Measurements from ENCODE around the gene COX5B. TPM values are rescaled to one million over a fixed set of nuclear protein-coding genes. Genes with fewer than 3 reads are reported as not detected.

The COX5B gene
- total and polyA plus RNA-seq, 9 of the 15 experiments (the other 6 are each of a cell fraction or from before 2014, with no cell fraction given), result 154 to 1,424 (median 487) TPM

GRCh38 chr2:97663962-97664635, 18.2 kb downstream of the COX5B start, which contains the start of gene ACTR1B (continued):
- TF ChIP-seq PBX2 (CRISPR knock-in tag; IDR thresholded peaks at IDR 0.05; ENCODE audit: low read depth) (peak; percentile 85), PBX2 (tag; conservative IDR thresholded peaks at IDR 0.05; ENCODE audit: low read depth) (peak; percentile 89), NUFIP1 (IDR thresholded peaks at IDR 0.05; ENCODE audit: partially characterized antibody) (no peak), TGIF2 (CRISPR knock-in tag; IDR thresholded peaks at IDR 0.05) (0 out of 2 replicates have a peak, but pooled peaks have one; percentile 57), ZNF77 (CRISPR knock-in tag; IDR thresholded peaks at IDR 0.05) (no peak), SNAPC5 (CRISPR knock-in tag; IDR thresholded peaks at IDR 0.05) (no peak), FOXA1 (IDR thresholded peaks at IDR 0.05; ENCODE audit: borderline replicate concordance) (no peak), U2AF1 (optimal IDR thresholded peaks at IDR 0.05; ENCODE audit: low read depth, low read length) (no peak), CHAMP1 (IDR thresholded peaks at IDR 0.05) (no peak), POLR2G (IDR thresholded peaks at IDR 0.05; ENCODE audit: low read depth, low read length) (peak; percentile 89), RBM34 (IDR thresholded peaks at IDR 0.05; ENCODE audit: borderline replicate concordance, insufficient read depth, low read length) (peak; percentile 48; the same call in 1 of the 2 replicates), CBX5 (IDR thresholded peaks at IDR 0.05; ENCODE audit: borderline replicate concordance, low read depth) (no peak), TBL1XR1 (IDR thresholded peaks at IDR 0.05; ENCODE audit: low read length in 2 of 2) (0 out of 4 replicates have a peak, but pooled peaks of 1 of the 2 experiments have one; percentile 26), MEIS2 (IDR thresholded peaks at IDR 0.05; ENCODE audit: partially characterized antibody) (peak; percentile 67), ZNF354B (CRISPR knock-in tag; IDR thresholded peaks at IDR 0.05) (no peak), BRD9 (IDR thresholded peaks at IDR 0.05; ENCODE audit: low read depth, partially characterized antibody) (no peak), ZNF609 (CRISPR knock-in tag; IDR thresholded peaks at IDR 0.05; ENCODE audit: borderline replicate concordance) (no peak)

Measured in K562 (cell line).